ENCODE data around the gene GSTK1. TPM values are rescaled to one million over a fixed set of nuclear protein-coding genes. Genes with fewer than 3 reads are reported as not detected.

GSTK1 gene
- total RNA-seq, 4 donors from 2014 or later, result 159 to 243 (median 177) TPM

DNA sequence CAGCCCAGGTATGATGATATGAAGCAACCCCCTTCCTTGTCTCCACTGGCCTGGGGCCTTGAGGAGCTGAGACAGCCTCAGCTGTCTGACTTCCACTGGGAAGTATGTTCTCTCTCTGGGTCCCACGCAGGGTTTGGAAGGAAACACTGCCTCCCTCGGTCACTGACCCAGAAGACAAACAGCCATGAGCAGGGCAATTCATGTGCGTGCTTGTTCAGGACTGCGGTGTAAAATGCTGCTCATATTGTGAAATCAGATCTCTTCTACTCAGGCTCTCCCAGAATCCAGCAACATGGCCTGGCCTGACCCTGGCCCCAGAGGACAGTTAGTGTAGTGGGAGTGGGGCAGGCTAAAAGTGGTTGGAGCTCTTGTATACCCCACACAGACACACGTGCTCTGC lies 55.4 kb downstream of the GSTK1 start:
- DNase-seq (ENCODE audit: low spot score), result no peak
- ATAC-seq (ENCODE audit: low FRiP score), result peak; percentile 55
- no peak for TF ChIP-seq CTCF (IDR thresholded peaks at IDR 0.05)

Small RNAs within 50 kb of the gene (small RNA-seq; reads per million reads assigned to genes)
- gene AC073342.3 (not detected), gene RN7SL481P (not detected), gene RN7SL535P (not detected)

Other genes starting within 250 kb of the GSTK1 start
- gene OR9A2, start 236.3 kb upstream of the GSTK1 start, total RNA-seq, result not detected
- gene OR6V1, start 211.1 kb upstream of the GSTK1 start, total RNA-seq, result not detected
- not detected for gene PIP, start 131.4 kb upstream of the GSTK1 start, total RNA-seq
- gene TAS2R39, start 80.0 kb upstream of the GSTK1 start, total RNA-seq, result not detected
- gene TAS2R40, start 41.4 kb upstream of the GSTK1 start, total RNA-seq, result not detected
- 1 to 10 TPM in 3 of 4 donors, not detected in 1; 1.1 to 3.8 (median 1.6) TPM for gene TMEM139, start 21.5 kb downstream of the GSTK1 start, total RNA-seq
- 10 to 100 TPM in 3 of 4 donors, 1 to 10 TPM in 1; 7.7 to 21.6 (median 13.3) TPM for gene CASP2, start 24.9 kb downstream of the GSTK1 start, total RNA-seq
- gene CLCN1, start 52.7 kb downstream of the GSTK1 start, total RNA-seq, result under 1 TPM in 2 of 4 donors, not detected in 2; 0.24 to 0.79 TPM
- gene FAM131B, start 99.3 kb downstream of the GSTK1 start, total RNA-seq, result 1 to 10 TPM in 1 of 4 donors, under 1 TPM in 3; 0.56 to 1.2 (median 0.77) TPM
- 100 to 1,000 TPM in 1 of 4 donors, 10 to 100 TPM in 3; 48.2 to 138 (median 62.8) TPM for gene ZYX, start 117.9 kb downstream of the GSTK1 start, total RNA-seq
- gene EPHA1, start 145.4 kb downstream of the GSTK1 start, total RNA-seq, result under 1 TPM in 2 of 4 donors, not detected in 2; 0.13 to 0.46 TPM
- not detected for gene TAS2R60, start 180.0 kb downstream of the GSTK1 start, total RNA-seq
- gene TAS2R41, start 214.4 kb downstream of the GSTK1 start, total RNA-seq, result not detected